ENCODE results near the gene PPM1M.

The PPM1M gene

DNA sequence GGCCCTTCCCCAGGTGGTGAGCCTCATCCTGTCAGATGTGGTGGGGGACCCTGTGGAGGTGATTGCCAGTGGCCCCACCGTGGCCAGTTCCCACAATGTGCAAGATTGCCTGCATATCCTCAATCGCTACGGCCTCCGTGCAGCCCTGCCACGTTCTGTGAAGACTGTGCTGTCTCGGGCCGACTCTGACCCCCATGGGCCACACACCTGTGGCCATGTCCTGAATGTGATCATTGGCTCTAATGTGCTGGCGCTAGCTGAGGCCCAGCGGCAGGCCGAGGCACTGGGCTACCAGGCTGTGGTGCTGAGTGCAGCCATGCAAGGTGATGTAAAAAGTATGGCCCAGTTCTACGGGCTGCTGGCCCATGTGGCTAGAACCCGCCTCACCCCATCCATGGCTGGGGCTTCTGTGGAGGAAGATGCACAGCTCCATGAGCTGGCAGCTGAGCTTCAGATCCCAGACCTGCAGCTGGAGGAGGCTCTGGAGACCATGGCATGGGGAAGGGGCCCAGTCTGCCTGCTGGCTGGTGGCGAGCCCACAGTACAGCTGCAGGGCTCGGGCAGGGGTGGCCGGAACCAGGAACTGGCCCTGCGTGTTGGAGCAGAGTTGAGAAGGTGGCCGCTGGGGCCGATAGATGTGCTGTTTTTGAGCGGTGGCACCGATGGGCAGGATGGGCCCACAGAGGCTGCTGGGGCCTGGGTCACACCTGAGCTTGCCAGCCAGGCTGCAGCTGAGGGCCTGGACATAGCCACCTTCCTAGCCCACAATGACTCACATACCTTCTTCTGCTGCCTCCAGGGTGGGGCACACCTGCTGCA is 46.9 kb downstream of the PPM1M start:
- no peaks in the 10 kb centered on the region for H3K9me3 ChIP-seq (ENCODE audit: control insufficient read depth, low read length)

DNA sequence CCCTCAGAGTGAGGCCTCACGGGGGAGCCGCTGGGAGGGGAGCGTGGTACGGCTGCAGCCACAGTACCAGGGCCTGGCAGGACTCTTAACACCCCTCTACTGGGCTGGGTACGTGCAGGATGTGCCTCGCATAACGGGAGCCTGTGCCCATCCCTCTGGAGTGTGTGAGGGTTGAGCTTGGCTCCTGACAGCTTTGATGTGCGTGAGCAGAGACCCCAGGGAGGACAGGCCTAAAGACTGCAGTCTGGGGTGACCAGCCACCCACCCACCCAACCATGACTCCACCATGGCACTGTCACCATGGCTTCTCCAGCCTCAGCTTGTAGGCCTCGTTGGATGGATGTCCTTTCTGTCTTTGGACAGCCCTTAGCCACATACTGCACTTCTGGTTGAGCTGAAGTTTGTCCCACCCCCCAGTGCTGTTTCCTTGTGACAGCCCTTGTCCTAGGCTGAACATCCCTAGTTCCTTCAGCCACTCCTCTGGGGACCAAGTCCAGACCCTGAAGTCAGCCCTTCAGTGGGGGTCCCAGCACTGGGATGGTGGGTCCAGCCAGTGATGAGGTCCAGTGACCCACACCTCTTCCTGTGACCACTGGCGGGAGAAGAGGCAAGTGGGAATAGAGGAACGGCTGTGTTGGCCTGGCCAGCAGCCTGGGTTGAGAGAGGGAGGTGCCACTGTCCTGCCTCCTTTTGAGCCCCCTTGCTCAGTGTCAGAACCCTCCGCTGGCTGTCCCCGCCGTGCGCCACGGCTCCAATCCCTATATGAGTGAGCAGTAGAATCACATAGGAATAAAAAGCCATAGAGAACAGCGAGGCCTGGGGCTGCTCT is 48.1 kb downstream of the PPM1M start:
- Histone ChIP-seq H3K27ac (ENCODE audit: low read depth, low read length, severe bottlenecking) (no peak overlapping the region), H3K4me1 (ENCODE audit: control insufficient read depth, insufficient read depth, low read length, poor library complexity, severe bottlenecking) (peaks cover 11% of the 10 kb centered on the region), H3K9me3 (ENCODE audit: control insufficient read depth, low read length) (no peaks in the 10 kb centered on the region), H3K4me3 (ENCODE audit: extremely low read depth, insufficient read depth, low read length, poor library complexity, severe bottlenecking) (no peak overlapping the region), H3K36me3 (ENCODE audit: control insufficient read depth, insufficient read depth, low read length) (peaks cover 12% of the 10 kb centered on the region)
- 89 to 96% methylated on average over 10 of the region's 17 CpGs for WGBS, 2 experiments (ENCODE audit: insufficient coverage in 2 of 2)

More for the DNA sequence above, 46.9 kb downstream of the PPM1M start:
- H3K4me1 ChIP-seq (ENCODE audit: control insufficient read depth, insufficient read depth, low read length, poor library complexity, severe bottlenecking), result no peaks in the 10 kb centered on the region
- WGBS, 2 experiments (ENCODE audit: insufficient coverage in 2 of 2), result 94 to 96% methylated on average over 14 to 20 of the region's 20 CpGs
- H3K36me3 ChIP-seq (ENCODE audit: control insufficient read depth, insufficient read depth, low read length), result peaks cover 12% of the 10 kb centered on the region
- H3K27ac ChIP-seq (ENCODE audit: low read depth, low read length, severe bottlenecking), result no peak overlapping the region
- H3K4me3 ChIP-seq (ENCODE audit: extremely low read depth, insufficient read depth, low read length, poor library complexity, severe bottlenecking), result no peak overlapping the region

GRCh38 chr3:52294320-52295150 is 49.0 kb downstream of the PPM1M start:
- no peak overlapping the region for H3K27ac ChIP-seq (ENCODE audit: low read depth, low read length, severe bottlenecking)
- H3K36me3 ChIP-seq (ENCODE audit: control insufficient read depth, insufficient read depth, low read length), result peaks cover 12% of the 10 kb centered on the region
- no peak overlapping the region for H3K4me3 ChIP-seq (ENCODE audit: extremely low read depth, insufficient read depth, low read length, poor library complexity, severe bottlenecking)
- H3K9me3 ChIP-seq (ENCODE audit: control insufficient read depth, low read length), result no peaks in the 10 kb centered on the region
- WGBS, 2 experiments (ENCODE audit: insufficient coverage in 2 of 2), result 81 to 83% methylated on average over 10 to 11 of the region's 11 CpGs
- H3K4me1 ChIP-seq (ENCODE audit: control insufficient read depth, insufficient read depth, low read length, poor library complexity, severe bottlenecking), result peaks cover 20% of the 10 kb centered on the region

DNA sequence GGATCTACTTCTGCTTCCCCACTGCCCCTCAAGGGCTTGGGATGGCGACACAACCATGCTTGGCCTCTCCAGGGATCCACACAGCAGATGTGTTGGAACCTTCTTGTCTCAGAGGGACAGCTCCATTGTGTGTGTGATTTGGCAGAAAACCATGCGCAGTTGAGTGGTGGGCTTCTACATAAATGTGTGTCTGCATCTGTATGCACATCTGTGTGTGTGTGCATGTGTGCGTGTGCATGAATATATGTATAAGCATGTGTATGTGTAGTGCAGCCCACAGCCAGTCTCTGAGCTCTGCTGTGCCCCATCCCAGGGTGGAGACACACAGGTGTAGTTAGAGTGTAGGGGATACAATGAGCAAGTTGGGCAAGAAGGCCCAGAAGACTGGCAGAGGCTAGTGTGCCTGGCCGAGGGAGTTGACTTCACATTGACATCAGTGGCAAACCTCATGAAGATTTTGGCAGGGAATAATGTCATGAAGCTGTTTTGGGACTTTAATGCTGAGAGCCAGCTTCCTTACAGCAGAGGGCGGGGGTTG is 50.2 kb downstream of the PPM1M start:
- Histone ChIP-seq H3K36me3 (ENCODE audit: control insufficient read depth, insufficient read depth, low read length) (peaks cover 12% of the 10 kb centered on the region), H3K4me3 (ENCODE audit: extremely low read depth, insufficient read depth, low read length, poor library complexity, severe bottlenecking) (no peak overlapping the region), H3K9me3 (ENCODE audit: control insufficient read depth, low read length) (no peaks in the 10 kb centered on the region), H3K27ac (ENCODE audit: low read depth, low read length, severe bottlenecking) (no peak overlapping the region), H3K4me1 (ENCODE audit: control insufficient read depth, insufficient read depth, low read length, poor library complexity, severe bottlenecking) (peaks cover 29% of the 10 kb centered on the region)
- 87 to 97% methylated on average over 3 to 4 of the region's 5 CpGs for WGBS, 2 experiments (ENCODE audit: insufficient coverage in 2 of 2)

GRCh38 chr3:52297242-52298148 is 51.9 kb downstream of the PPM1M start:
- no peak overlapping the region for H3K4me3 ChIP-seq (ENCODE audit: extremely low read depth, insufficient read depth, low read length, poor library complexity, severe bottlenecking)
- H3K9me3 ChIP-seq (ENCODE audit: control insufficient read depth, low read length), result no peaks in the 10 kb centered on the region
- peaks cover 29% of the 10 kb centered on the region for H3K4me1 ChIP-seq (ENCODE audit: control insufficient read depth, insufficient read depth, low read length, poor library complexity, severe bottlenecking)
- peaks cover 7% of the 10 kb centered on the region for H3K36me3 ChIP-seq (ENCODE audit: control insufficient read depth, insufficient read depth, low read length)
- H3K27ac ChIP-seq (ENCODE audit: low read depth, low read length, severe bottlenecking), result no peak overlapping the region
- 90 to 92% methylated on average over 8 of the region's 11 CpGs for WGBS, 2 experiments (ENCODE audit: insufficient coverage in 2 of 2)

DNA sequence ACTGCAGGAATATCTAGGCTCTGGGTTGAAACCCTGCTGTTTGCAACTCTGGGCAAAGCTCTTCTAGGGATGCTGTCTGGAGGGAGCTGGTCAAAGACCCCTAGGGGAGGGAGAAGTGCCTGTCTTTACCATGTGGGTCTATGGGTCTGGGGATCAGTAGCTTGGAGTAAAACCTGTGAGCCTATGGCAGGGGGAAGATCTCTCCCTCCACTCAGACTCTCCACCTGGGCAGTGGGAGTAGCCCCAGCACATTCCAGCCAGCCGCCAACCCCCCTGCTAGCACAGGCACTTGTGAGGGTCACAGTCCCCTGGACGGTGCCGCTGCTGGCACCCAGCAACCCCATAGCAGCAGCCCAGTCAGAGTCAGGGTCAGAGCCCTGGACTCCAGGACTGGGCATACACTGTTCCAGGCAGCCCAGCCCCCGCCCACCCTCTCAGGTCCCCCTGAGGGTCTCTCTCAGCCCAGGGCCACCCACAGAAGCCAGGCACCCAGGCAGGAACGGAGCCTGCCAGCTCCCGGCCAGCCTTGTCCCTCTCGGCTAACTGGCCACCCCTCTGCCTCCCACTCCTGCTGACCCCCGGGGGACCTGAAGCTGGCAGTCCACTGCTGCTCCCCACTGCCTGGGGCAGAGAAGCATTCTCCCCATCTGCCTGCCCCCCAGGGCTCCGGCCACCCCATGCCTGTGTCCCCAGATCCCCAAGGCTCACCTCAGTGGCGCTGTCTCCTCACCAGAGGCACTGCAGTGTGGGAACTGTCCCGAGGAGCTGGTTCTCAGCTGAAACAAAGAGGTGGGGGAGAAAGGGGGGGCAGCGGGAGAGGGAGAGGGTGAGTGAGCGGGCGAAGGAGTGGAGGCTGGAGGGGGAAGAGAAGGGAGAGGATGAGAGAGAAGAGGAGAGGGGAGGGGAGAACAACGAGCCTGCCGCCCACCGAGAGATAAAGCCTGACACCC is 52.9 kb downstream of the PPM1M start:
- H3K27ac ChIP-seq (ENCODE audit: low read depth, low read length, severe bottlenecking), result peak overlapping the region; percentile 57

GRCh38 chr3:52299247-52299878 is 53.8 kb downstream of the PPM1M start:
- Histone ChIP-seq H3K9me3 (ENCODE audit: control insufficient read depth, low read length) (no peaks in the 10 kb centered on the region), H3K4me1 (ENCODE audit: control insufficient read depth, insufficient read depth, low read length, poor library complexity, severe bottlenecking) (peaks cover 29% of the 10 kb centered on the region), H3K27ac (ENCODE audit: low read depth, low read length, severe bottlenecking) (peak overlapping the region; percentile 57), H3K36me3 (ENCODE audit: control insufficient read depth, insufficient read depth, low read length) (no peaks in the 10 kb centered on the region), H3K4me3 (ENCODE audit: extremely low read depth, insufficient read depth, low read length, poor library complexity, severe bottlenecking) (peak overlapping the region; percentile 22)
- 17 to 18% methylated on average over 7 to 10 of the region's 10 CpGs for WGBS, 2 experiments (ENCODE audit: insufficient coverage in 2 of 2)

More for the DNA sequence above, 52.9 kb downstream of the PPM1M start:
- H3K9me3 ChIP-seq (ENCODE audit: control insufficient read depth, low read length), result no peaks in the 10 kb centered on the region
- 20 to 29% methylated on average over 12 to 15 of the region's 17 CpGs for WGBS, 2 experiments (ENCODE audit: insufficient coverage in 2 of 2)
- H3K4me3 ChIP-seq (ENCODE audit: extremely low read depth, insufficient read depth, low read length, poor library complexity, severe bottlenecking), result peak overlapping the region; percentile 22
- peaks cover 29% of the 10 kb centered on the region for H3K4me1 ChIP-seq (ENCODE audit: control insufficient read depth, insufficient read depth, low read length, poor library complexity, severe bottlenecking)
- H3K36me3 ChIP-seq (ENCODE audit: control insufficient read depth, insufficient read depth, low read length), result no peaks in the 10 kb centered on the region
